ENCODE data around the gene FRMD5.

- TF ChIP-seq CTCF (IDR thresholded peaks at IDR 0.05; ENCODE audit: low read depth, low read length, poor library complexity, severe bottlenecking) (no peak), EZH2phosphoT487 (IDR thresholded peaks at IDR 0.05; ENCODE audit: borderline replicate concordance, low read length) (no peak)
Observed at GRCh38 chr15:44038755-44039191, 156.3 kb downstream of the FRMD5 start.
